Motor neuron (in vitro differentiated cells): ENCODE data around the gene PCIF1. TPM values are rescaled to one million over a fixed set of nuclear protein-coding genes. Genes with fewer than 3 reads are reported as not detected.
"Not testable (repeated sequence)": the region's sequence is repeated elsewhere in the genome, so short reads cannot be mapped to it uniquely, and the experiment has no call there.

Experiments used
- ATAC-seq, 8 experiments: fragments of 200-7000 bp; cut with Tn5 transposase; replicated peaks in 6 of 8; 2 replicates each; pipeline ENCODE4 v1.8.0; 2021; ENCODE audit warnings: mild to moderate bottlenecking in 8 of 8, moderate library complexity in 8 of 8
- H3K27ac ChIP-seq, 2 donors: fragments of 250-450 bp; sonication (Bioruptor Pico); 2 replicates each; pipeline ENCODE4 v1.9.0; 2021; ENCODE audit warnings: antibody characterized with exemption in 2 of 2, mild to moderate bottlenecking in 2 of 2, moderate library complexity in 1 of 2
- H3K4me1 ChIP-seq, 2 donors: fragments of 250-450 bp; sonication (Bioruptor Pico); replicated peaks in 1 of 2; 2 replicates each; pipeline ENCODE4 v1.6.1; 2021; ENCODE audit warnings: antibody characterized with exemption in 2 of 2, mild to moderate bottlenecking in 2 of 2, moderate library complexity in 1 of 2
- H3K4me3 ChIP-seq, 5 donors: fragments of 250-450 bp; sonication (Bioruptor Pico); 2 replicates each; pipeline ENCODE4 v1.9.0; 2021; ENCODE audit warnings: antibody characterized with exemption in 5 of 5, mild to moderate bottlenecking in 5 of 5, moderate library complexity in 4 of 5
- WGBS, 10 experiments: fragments of 450-650 bp; shearing (Covaris generic); methylation state at CpG; one replicate each; pipeline ENCODE4 v1.0.0; 2022; 5-methylcytosine and 5-hydroxymethylcytosine counted together
- in situ Hi-C, 9 experiments: fragments of 400-800 bp; cut with MboI; loops; one replicate each; pipeline ENCODE4 v1.15.0; 2021; ENCODE audit warnings: low sequenced_read_pairs in 9 of 9, low pct_unique_long_range_greater_than_20kb in 2 of 9; ENCODE audit not compliant: unreplicated experiment in 9 of 9
- total RNA-seq, 8 experiments: library from RNA; unstranded; fragments of 300-600 nt; gene quantifications; 2 replicates each; pipeline versions ENCODE4 v1.2.3 to v1.2.4, GENCODE V29; 2022

PCIF1 gene
- total RNA-seq, 8 experiments from 2014 or later = 6.7 to 58.9 (median 20.4) TPM

GRCh38 chr20:45995495-45996097 lies 61.1 kb downstream of the PCIF1 start:
- in situ Hi-C loops = not testable (repeated sequence)

GRCh38 chr20:45997187-45997586 lies 62.7 kb downstream of the PCIF1 start:
- no peak for ATAC-seq
- Histone ChIP-seq H3K4me3 (no peak overlapping the region), H3K4me1 (peaks cover 3 to 5% of the 10 kb centered on the region in 2 donors), H3K27ac (no peak overlapping the region)
- 0 to 70% (median 43%) methylated on average over 1 to 3 of the region's 3 CpGs; no CpG with 5 or more reads in 2 of the 10 experiments for WGBS, 10 experiments
- in situ Hi-C loops = no loop called here

More at GRCh38 chr20:45995495-45996097, 61.1 kb downstream of the PCIF1 start:
- H3K4me1 ChIP-seq, H3K4me3 ChIP-seq, ATAC-seq, H3K27ac ChIP-seq: not testable (repeated sequence)
- 25 to 83% (median 51%) methylated on average over 1 to 5 of the region's 6 CpGs; no CpG with 5 or more reads in 4 of the 10 experiments for WGBS, 10 experiments

Other genes starting within 250 kb of the PCIF1 start
- not detected for gene WFDC13, start 232.6 kb upstream of the PCIF1 start, total RNA-seq
- not detected for gene WFDC10B, start 229.7 kb upstream of the PCIF1 start, total RNA-seq
- gene SPINT4, start 212.3 kb upstream of the PCIF1 start, total RNA-seq = not detected
- gene WFDC3, start 142.8 kb upstream of the PCIF1 start, total RNA-seq = 1 to 10 TPM in 4 of 8 experiments, under 1 TPM in 3, not detected in 1; 0.64 to 2.9 (median 1.1) TPM
- 10 to 100 TPM; 15.1 to 46.3 (median 31.3) TPM for gene DNTTIP1, start 142.7 kb upstream of the PCIF1 start, total RNA-seq
- 100 to 1,000 TPM in 1 of 8 experiments, 10 to 100 TPM in 2, 1 to 10 TPM in 4, under 1 TPM in 1; 0.87 to 230 (median 9.7) TPM for gene UBE2C, start 122.0 kb upstream of the PCIF1 start, total RNA-seq
- 1 to 10 TPM in 2 of 8 experiments, under 1 TPM in 3, not detected in 3; 0.37 to 1.2 (median 0.47) TPM for gene TNNC2, start 107.4 kb upstream of the PCIF1 start, total RNA-seq
- 10 to 100 TPM in 5 of 8 experiments, 1 to 10 TPM in 3; 7.6 to 42.1 (median 15.8) TPM for gene SNX21, start 100.9 kb upstream of the PCIF1 start, total RNA-seq
- gene ACOT8, start 77.3 kb upstream of the PCIF1 start, total RNA-seq = 10 to 100 TPM; 25.8 to 46.6 (median 29.6) TPM
- gene ZSWIM3, start 77.1 kb upstream of the PCIF1 start, total RNA-seq = 1 to 10 TPM; 2.7 to 9.1 (median 7.7) TPM
- 10 to 100 TPM in 2 of 8 experiments, 1 to 10 TPM in 6; 6.6 to 12.3 (median 8.9) TPM for gene ZSWIM1, start 53.5 kb upstream of the PCIF1 start, total RNA-seq
- 1 to 10 TPM; 1.1 to 4.1 (median 2.6) TPM for gene SPATA25, start 47.1 kb upstream of the PCIF1 start, total RNA-seq
- gene NEURL2, start 43.5 kb upstream of the PCIF1 start, total RNA-seq = 10 to 100 TPM in 1 of 8 experiments, 1 to 10 TPM in 7; 4.0 to 10.8 (median 5.7) TPM
- 100 to 1,000 TPM in 3 of 8 experiments, 10 to 100 TPM in 5; 16.0 to 395 (median 55.2) TPM for gene CTSA, start 43.3 kb upstream of the PCIF1 start, total RNA-seq
- gene PLTP, start 22.5 kb upstream of the PCIF1 start, total RNA-seq = 100 to 1,000 TPM in 2 of 8 experiments, 10 to 100 TPM in 6; 30.7 to 638 (median 41.2) TPM
- 10 to 100 TPM in 6 of 8 experiments, 1 to 10 TPM in 2; 7.3 to 21.9 (median 12.1) TPM for gene ZNF335, start 37.5 kb downstream of the PCIF1 start, total RNA-seq
- gene MMP9, start 74.2 kb downstream of the PCIF1 start, total RNA-seq = under 1 TPM in 4 of 8 experiments, not detected in 4; 0.09 to 0.81 (median 0.18) TPM
- gene SLC12A5, start 94.5 kb downstream of the PCIF1 start, total RNA-seq = 10 to 100 TPM in 5 of 8 experiments, 1 to 10 TPM in 2, under 1 TPM in 1; 0.81 to 55.8 (median 25.1) TPM
- gene NCOA5, start 155.3 kb downstream of the PCIF1 start, total RNA-seq = 10 to 100 TPM; 11.9 to 44.1 (median 18.3) TPM
- gene CD40, start 183.6 kb downstream of the PCIF1 start, total RNA-seq = 1 to 10 TPM in 4 of 8 experiments, under 1 TPM in 4; 0.11 to 4.6 (median 1.1) TPM